ENCODE results near the gene DHH.

Gene DHH

DNA sequence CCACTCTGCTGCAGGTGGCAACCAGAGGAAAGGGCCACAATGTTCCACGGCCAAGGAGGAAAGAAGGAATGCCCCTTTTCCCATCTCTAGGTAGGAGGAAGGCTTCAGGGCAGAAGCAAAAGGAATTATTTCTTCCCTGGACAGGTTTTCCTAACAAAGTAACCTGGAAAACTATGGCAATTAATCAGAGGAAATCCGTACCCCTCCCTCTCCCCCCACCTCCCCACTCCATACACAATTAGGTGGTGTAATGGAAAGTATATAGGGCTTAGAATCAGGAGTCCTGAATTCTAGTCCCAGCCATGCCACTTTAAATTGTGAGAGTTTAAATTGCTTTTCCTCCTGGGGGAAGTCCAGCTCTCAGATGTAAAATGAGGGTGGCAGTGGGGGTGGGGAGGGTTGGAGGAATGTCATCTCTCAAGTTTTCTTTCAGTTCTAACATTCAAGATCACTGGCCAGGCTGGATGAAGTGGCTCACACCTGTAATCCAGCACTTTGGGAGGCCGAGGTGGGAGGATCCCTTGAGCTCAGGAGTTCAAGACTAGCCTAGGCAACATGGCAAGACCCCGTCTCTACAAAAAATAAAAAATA is 1.7 kb downstream of the DHH start:
- ChIA-PET POLR2A (interaction anchor here (0.5 to 4.8 kb wide), 7 partner anchors 15 to 421 kb away, joined by 3 to 28 read pairs (median 4); partner anchors contain the start of genes LMBR1L, RHEBL1 and TUBA1B), CTCF (interaction anchor here (0.6 to 5.0 kb wide), 23 partner anchors 8 to 597 kb away, joined by 3 to 74 read pairs (median 4); partner anchors contain the start of genes LMBR1L and RHEBL1)
- no peak overlapping the region for H3K4me3 ChIP-seq (ENCODE audit: low read depth, low read length)
- no peaks in the 10 kb centered on the region for H3K4me1 ChIP-seq (ENCODE audit: control insufficient read depth, insufficient read depth, low read length)
- H3K36me3 ChIP-seq (ENCODE audit: control insufficient read depth in 2 of 2, insufficient read depth in 1 of 2, low read length in 2 of 2) = peaks cover 3 to 26% of the 10 kb centered on the region in 2 experiments; a peak in 1 of 3 replicates
- TF ChIP-seq ZNF341 (tag by site-specific recombination; IDR thresholded peaks at IDR 0.05; ENCODE audit: low read depth) (peak; percentile 73), KLF8 (tag by site-specific recombination; IDR thresholded peaks at IDR 0.05) (no peak), ZNF354C (tag by site-specific recombination; IDR thresholded peaks at IDR 0.05; ENCODE audit: borderline replicate concordance, low read depth) (no peak), KLF16 (tag by site-specific recombination; IDR thresholded peaks at IDR 0.05) (no peak)
- H3K27ac ChIP-seq (ENCODE audit: extremely low read depth, low read depth, low read length) = no peak overlapping the region
- H3K9me3 ChIP-seq (ENCODE audit: control insufficient read depth, insufficient read depth, low read depth, low read length) = no peaks in the 10 kb centered on the region

DNA sequence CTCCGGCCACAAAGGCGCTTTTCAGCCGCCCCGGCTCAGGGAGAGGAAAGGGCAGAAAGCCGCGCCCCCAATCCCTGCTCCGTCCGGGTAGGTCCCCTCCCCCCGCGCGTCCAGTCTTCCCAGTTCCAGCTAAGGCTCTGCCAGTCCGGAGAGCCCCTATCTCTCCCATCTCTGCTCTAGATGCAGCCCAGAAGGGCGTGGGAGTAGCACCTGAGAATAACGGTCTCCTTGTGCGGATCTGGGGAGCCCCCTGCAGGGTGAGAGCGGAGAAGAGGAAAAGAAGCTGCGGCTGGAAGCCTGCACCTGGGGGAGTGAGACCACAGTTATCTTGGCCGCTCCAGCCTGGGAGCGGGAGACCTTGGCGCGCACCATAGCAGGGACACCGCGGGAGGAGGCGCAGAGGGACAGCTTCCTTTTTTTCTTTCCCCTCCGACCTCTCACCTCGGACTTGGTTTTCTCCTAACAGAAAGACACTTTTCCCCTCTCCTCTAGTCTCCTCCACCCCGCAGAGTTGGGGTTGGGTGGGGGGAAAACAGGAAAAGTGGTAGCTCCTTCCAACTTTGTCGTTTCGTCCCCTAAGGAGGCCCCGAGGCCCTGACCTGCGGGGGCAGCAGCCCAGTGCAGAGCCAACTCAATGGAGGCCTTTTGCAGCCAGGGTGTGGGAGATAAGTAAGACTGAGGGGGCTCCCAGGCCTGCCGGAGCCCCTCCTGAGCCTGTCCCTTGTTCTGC is 2.4 kb downstream of the DHH start:
- CTCF ChIA-PET = interaction anchor here (0.6 to 5.0 kb wide), 27 partner anchors 9 to 597 kb away, joined by 3 to 74 read pairs (median 4); partner anchors contain the start of genes LMBR1L and RHEBL1
- Histone ChIP-seq H3K27ac (ENCODE audit: extremely low read depth, low read depth, low read length) (no peak overlapping the region), H3K9me3 (ENCODE audit: control insufficient read depth, insufficient read depth, low read depth, low read length) (no peaks in the 10 kb centered on the region), H3K36me3 (ENCODE audit: control insufficient read depth in 2 of 2, insufficient read depth in 1 of 2, low read length in 2 of 2) (peaks cover 3 to 19% of the 10 kb centered on the region in 2 experiments; a peak in 1 of 3 replicates), H3K4me1 (ENCODE audit: control insufficient read depth, insufficient read depth, low read length) (no peaks in the 10 kb centered on the region), H3K4me3 (ENCODE audit: low read depth, low read length) (peak overlapping the region; percentile 26)
- POLR2A ChIA-PET = interaction anchor here (0.7 to 4.8 kb wide), 8 partner anchors 15 to 39 kb away, joined by 3 to 28 read pairs (median 4); partner anchors contain the start of genes LMBR1L, RHEBL1 and TUBA1B
- peak; percentile 63 for TF ChIP-seq CTCF (tag by site-specific recombination; IDR thresholded peaks at IDR 0.05)
- TF ChIP-seq PRDM1 (tag by site-specific recombination; IDR thresholded peaks at IDR 0.05) = peak; percentile 62; the same call in 1 of the 2 replicates
- TF ChIP-seq ZBTB8A (tag by site-specific recombination; IDR thresholded peaks at IDR 0.05) = peak; percentile 61
- peak; percentile 84 for TF ChIP-seq ZNF341 (tag by site-specific recombination; IDR thresholded peaks at IDR 0.05; ENCODE audit: low read depth)
- TF ChIP-seq, protein P1, sequence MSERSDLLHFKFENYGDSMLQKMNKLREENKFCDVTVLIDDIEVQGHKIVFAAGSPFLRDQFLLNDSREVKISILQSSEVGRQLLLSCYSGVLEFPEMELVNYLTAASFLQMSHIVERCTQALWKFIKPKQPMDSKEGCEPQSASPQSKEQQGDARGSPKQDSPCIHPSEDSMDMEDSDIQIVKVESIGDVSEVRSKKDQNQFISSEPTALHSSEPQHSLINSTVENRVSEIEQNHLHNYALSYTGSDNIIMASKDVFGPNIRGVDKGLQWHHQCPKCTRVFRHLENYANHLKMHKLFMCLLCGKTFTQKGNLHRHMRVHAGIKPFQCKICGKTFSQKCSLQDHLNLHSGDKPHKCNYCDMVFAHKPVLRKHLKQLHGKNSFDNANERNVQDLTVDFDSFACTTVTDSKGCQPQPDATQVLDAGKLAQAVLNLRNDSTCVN (tag by site-specific recombination; optimal IDR thresholded peaks at IDR 0.05) = peak; percentile 22
- peak; percentile 74; the same call in 1 of the 2 replicates for TF ChIP-seq OVOL3 (tag by site-specific recombination; IDR thresholded peaks at IDR 0.05)
- TF ChIP-seq ZBTB17 (tag by site-specific recombination; IDR thresholded peaks at IDR 0.05) = peak; percentile 75
- no peak for TF ChIP-seq ZNF292 (tag by site-specific recombination; IDR thresholded peaks at IDR 0.05; ENCODE audit: borderline replicate concordance, low read depth)
- peak; percentile 41; the same call in 1 of the 2 replicates for TF ChIP-seq PATZ1 (tag by site-specific recombination; IDR thresholded peaks at IDR 0.05)
- TF ChIP-seq ZNF426 (tag by site-specific recombination; IDR thresholded peaks at IDR 0.05) = no peak
- no peak for TF ChIP-seq ZNF335 (tag by site-specific recombination; conservative IDR thresholded peaks at IDR 0.05)
- TF ChIP-seq ZNF394 (tag by site-specific recombination; IDR thresholded peaks at IDR 0.05; ENCODE audit: borderline replicate concordance) = peak; percentile 59; the same call in 1 of the 2 replicates
- peak; percentile 56; the same call in 1 of the 2 replicates for TF ChIP-seq IKZF3 (tag by site-specific recombination; IDR thresholded peaks at IDR 0.05)
- TF ChIP-seq ZNF654 (tag by site-specific recombination; IDR thresholded peaks at IDR 0.05; ENCODE audit: low read depth) = peak; percentile 47
- TF ChIP-seq GLIS2 (tag by site-specific recombination; IDR thresholded peaks at IDR 0.05) = peak; percentile 33; the same call in 1 of the 2 replicates
- TF ChIP-seq ZNF350 (tag by site-specific recombination; IDR thresholded peaks at IDR 0.05) = no peak
- TF ChIP-seq FEZF1 (tag by site-specific recombination; IDR thresholded peaks at IDR 0.05) = no peak
- TF ChIP-seq ZFHX2 (tag by site-specific recombination; conservative IDR thresholded peaks at IDR 0.05) = peak; percentile 63
- no peak for TF ChIP-seq ZSCAN5A (tag by site-specific recombination; IDR thresholded peaks at IDR 0.05)
- peak; percentile 69 for TF ChIP-seq ZIC2 (tag by site-specific recombination; IDR thresholded peaks at IDR 0.05)
- 0 out of 2 replicates have a peak, but pooled peaks have one; percentile 29 for TF ChIP-seq OSR2 (tag by site-specific recombination; IDR thresholded peaks at IDR 0.05)
- peak; percentile 45; the same call in 1 of the 2 replicates for TF ChIP-seq EGR2 (tag by site-specific recombination; IDR thresholded peaks at IDR 0.05; ENCODE audit: low read depth)
